DND-41 (cell line): Measurements from ENCODE around the gene TXNIP.

Experiments
- ATAC-seq: fragments of 200-7000 bp; cut with Tn5 transposase; 3 replicates; pipeline ENCODE4 v1.9.1; 2021; ENCODE audit warnings: low read depth; ENCODE audit not compliant: insufficient read depth
- DNase-seq: peaks from one replicate; pipeline ENCODE4 v3.0.0-alpha.2; 2020
- H2AFZ ChIP-seq: 2 replicates; pipeline ENCODE4 v1.6.0; 2012; ENCODE audit warnings: low read depth, low read length
- H3K27ac ChIP-seq: 2 replicates; pipeline ENCODE4 v1.5.1; 2012; ENCODE audit warnings: low read length, inconsistent platforms
- H3K27me3 ChIP-seq: fragments of 200-600 bp; sonication (generic); 2 replicates; pipeline ENCODE4 v1.6.0; 2012; ENCODE audit warnings: low read length, mild to moderate bottlenecking, inconsistent platforms; ENCODE audit not compliant: insufficient read depth, poor library complexity
- H3K36me3 ChIP-seq: 2 replicates; pipeline ENCODE4 v1.5.1; 2012; ENCODE audit warnings: low read length, inconsistent platforms; ENCODE audit not compliant: insufficient read depth
- H3K4me1 ChIP-seq: 2 replicates; pipeline ENCODE4 v1.5.1; 2012; ENCODE audit warnings: mild to moderate bottlenecking, low read length; ENCODE audit not compliant: insufficient read depth
- H3K4me2 ChIP-seq: 2 replicates; pipeline ENCODE4 v1.6.0; 2012; ENCODE audit warnings: mild to moderate bottlenecking, moderate library complexity, low read length, inconsistent platforms; ENCODE audit not compliant: insufficient read depth
- H3K4me3 ChIP-seq, 2 experiments: fragments of 200-600 bp in 1 of 2; shearing (Covaris generic) in 1 of 2; 2 replicates each; pipeline ENCODE4 v1.5.1; 2012 to 2016; ENCODE audit warnings: inconsistent platforms in 2 of 2, low read length in 2 of 2, mild to moderate bottlenecking in 2 of 2, low read depth in 1 of 2, moderate library complexity in 1 of 2
- H3K79me2 ChIP-seq: 2 replicates; pipeline ENCODE4 v1.6.0; 2012; ENCODE audit warnings: low read length, inconsistent platforms; ENCODE audit not compliant: insufficient read depth
- H3K9ac ChIP-seq: 2 replicates; pipeline ENCODE4 v1.6.0; 2012; ENCODE audit warnings: low read depth, mild to moderate bottlenecking, inconsistent platforms, low read length, moderate library complexity
- H3K9me3 ChIP-seq: 2 replicates; pipeline ENCODE4 v1.5.1; 2012; ENCODE audit warnings: low read length, moderate library complexity, mild to moderate bottlenecking, inconsistent platforms; ENCODE audit not compliant: insufficient read depth, severe bottlenecking
- H4K20me1 ChIP-seq: 2 replicates; pipeline ENCODE4 v1.6.0; 2012; ENCODE audit warnings: low read length; ENCODE audit not compliant: insufficient read depth
- CTCF ChIP-seq: IDR thresholded peaks from 2 replicates; pipeline ENCODE4 v1.5.1; 2012; ENCODE audit warnings: borderline replicate concordance, low read length, moderate library complexity, mild to moderate bottlenecking; ENCODE audit not compliant: poor library complexity, severe bottlenecking; ENCODE audit errors: extremely low read depth
- EZH2 ChIP-seq: IDR thresholded peaks from 3 replicates; pipeline ENCODE4 v1.6.1; 2012; ENCODE audit warnings: borderline replicate concordance, low read depth, mild to moderate bottlenecking, moderate library complexity, low read length, inconsistent platforms; ENCODE audit not compliant: severe bottlenecking

TXNIP gene

DNA sequence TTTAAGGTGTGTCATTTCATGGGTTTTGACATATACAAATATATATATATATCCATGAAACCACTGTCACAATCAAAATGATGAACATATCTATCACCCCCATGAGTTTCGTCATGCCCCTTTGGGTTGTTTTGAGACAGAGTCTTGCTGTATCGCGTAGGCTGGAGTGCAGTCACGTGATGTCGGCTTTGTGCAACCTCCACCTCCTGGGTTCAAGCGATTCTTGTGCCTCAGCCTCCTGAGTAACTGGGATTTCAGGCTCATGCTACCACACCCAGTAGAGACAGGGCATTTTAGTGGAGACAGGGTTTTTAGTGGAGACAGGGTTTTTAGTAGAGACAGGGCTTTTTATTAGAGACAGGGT is 17.2 kb upstream of the TXNIP start:
- no peak overlapping the region for H3K27ac ChIP-seq
- no peaks in the 10 kb centered on the region for H3K79me2 ChIP-seq
- H3K4me2 ChIP-seq: no peak overlapping the region
- TF ChIP-seq CTCF (no peak), EZH2 (no peak)
- ATAC-seq (no peak), DNase-seq (no peak)
- H3K9ac ChIP-seq: no peak overlapping the region
- H3K36me3 ChIP-seq: no peaks in the 10 kb centered on the region
- H4K20me1 ChIP-seq: no peaks in the 10 kb centered on the region
- peaks cover 4% of the 10 kb centered on the region; the same call in 1 of the 2 replicates for H3K4me1 ChIP-seq
- no peaks in the 10 kb centered on the region for H3K9me3 ChIP-seq
- H3K4me3 ChIP-seq: no peak overlapping the region
- no peak overlapping the region for H2AFZ ChIP-seq
- H3K27me3 ChIP-seq: peaks cover 8% of the 10 kb centered on the region

DNA sequence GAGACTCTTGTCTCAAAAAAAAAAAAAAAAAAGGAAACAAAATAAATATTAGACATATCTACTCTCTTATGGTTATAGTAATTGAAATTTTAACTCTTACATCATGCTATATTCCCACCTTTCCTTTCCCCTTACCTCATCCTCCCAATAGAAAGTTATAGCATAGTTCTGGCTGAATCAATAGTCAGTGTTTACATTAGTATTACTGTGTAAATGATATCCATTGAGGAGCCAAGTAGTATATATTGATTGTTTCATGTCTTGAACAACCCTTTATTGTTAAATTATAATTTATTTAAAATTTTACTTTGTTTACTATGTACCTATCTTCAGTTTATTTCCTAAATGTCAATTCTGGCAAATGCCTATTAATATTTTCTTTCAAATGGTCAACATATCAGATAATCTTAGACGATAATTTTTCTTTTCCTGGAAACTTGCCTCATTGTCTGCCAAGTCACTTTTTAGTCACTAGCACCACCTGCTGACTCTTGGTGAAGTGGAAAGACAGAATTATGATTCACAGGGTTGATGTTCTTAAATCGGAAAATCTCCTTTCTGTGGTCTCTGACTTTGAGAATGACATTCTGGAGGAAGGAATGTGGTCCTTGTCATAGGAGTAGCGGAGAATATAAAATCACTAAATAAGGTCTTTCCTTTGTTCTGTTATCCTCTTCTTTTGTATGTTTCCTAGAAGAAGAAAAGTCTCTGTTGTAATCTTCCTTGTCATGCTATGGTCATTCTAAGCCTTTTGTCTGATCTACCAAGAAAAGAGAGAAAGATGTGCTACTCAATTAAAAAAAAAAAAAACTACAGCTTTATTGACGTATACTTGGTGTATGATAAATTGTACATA is 16.6 kb upstream of the TXNIP start:
- Histone ChIP-seq H3K27ac (no peak overlapping the region), H3K27me3 (peaks cover 8% of the 10 kb centered on the region), H3K4me1 (peaks cover 4% of the 10 kb centered on the region; the same call in 1 of the 2 replicates), H3K9me3 (no peaks in the 10 kb centered on the region), H4K20me1 (no peaks in the 10 kb centered on the region), H3K36me3 (no peaks in the 10 kb centered on the region), H3K79me2 (no peaks in the 10 kb centered on the region), H3K4me3 (no peak overlapping the region), H2AFZ (no peak overlapping the region), H3K9ac (no peak overlapping the region), H3K4me2 (no peak overlapping the region)
- peak; percentile 65 for DNase-seq
- ATAC-seq: peak; percentile 87
- TF ChIP-seq CTCF (peak; percentile 91), EZH2 (no peak)

DNA sequence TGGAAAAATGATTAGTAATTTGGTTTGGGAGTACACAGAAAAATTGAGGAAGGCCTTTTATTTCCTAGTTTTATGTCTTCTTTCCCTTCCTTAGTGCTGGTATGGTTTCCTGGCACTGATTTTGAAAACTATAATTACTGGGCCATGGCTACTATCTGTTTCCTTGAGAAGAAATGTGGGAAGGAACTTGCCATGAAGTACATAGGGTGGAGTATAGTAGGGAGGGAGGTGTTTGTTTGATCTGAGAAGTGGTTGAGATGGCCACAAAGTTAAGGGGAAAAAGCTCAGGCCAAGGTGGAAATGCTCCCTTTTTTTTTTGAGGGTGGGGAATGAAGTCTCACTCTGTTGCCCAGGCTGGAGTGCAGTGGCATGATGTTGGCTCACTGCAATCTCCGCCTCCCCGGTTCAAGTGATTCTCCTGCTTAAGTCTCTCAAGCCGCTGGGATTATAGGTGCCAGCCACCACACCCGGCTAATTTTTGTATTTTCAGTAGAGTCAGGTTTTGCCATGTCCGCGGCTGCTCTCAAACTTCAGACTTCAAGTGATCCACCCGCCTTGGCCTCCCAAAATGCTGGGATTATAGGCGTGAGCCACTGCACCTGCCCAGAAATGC is 13.9 kb upstream of the TXNIP start:
- no peaks in the 10 kb centered on the region for H3K9me3 ChIP-seq
- no peak overlapping the region for H3K27ac ChIP-seq
- no peaks in the 10 kb centered on the region for H4K20me1 ChIP-seq
- no peaks in the 10 kb centered on the region for H3K79me2 ChIP-seq
- ATAC-seq (no peak), DNase-seq (no peak)
- no peak overlapping the region for H3K4me2 ChIP-seq
- no peak overlapping the region for H3K4me3 ChIP-seq
- no peak overlapping the region for H3K9ac ChIP-seq
- no peak for TF ChIP-seq EZH2
- TF ChIP-seq CTCF: no peak
- peaks cover 21% of the 10 kb centered on the region for H3K4me1 ChIP-seq
- H2AFZ ChIP-seq: no peak overlapping the region
- peaks cover 3% of the 10 kb centered on the region for H3K27me3 ChIP-seq
- no peaks in the 10 kb centered on the region for H3K36me3 ChIP-seq
